ENCODE data around the gene SLC39A9.

SLC39A9 gene

GRCh38 chr14:69366069-69366468, 32.4 kb upstream of the SLC39A9 start:
- Histone ChIP-seq H3K27ac (no peak overlapping the region), H3K9me3 (no peaks in the 10 kb centered on the region), H3K4me3 (no peak overlapping the region), H3K9ac (no peak overlapping the region), H3K4me1 (no peaks in the 10 kb centered on the region; the same call in 1 of the 2 replicates), H3K27me3 (no peaks in the 10 kb centered on the region), H3K36me3 (peaks cover 7% of the 10 kb centered on the region; the same call in 1 of the 2 replicates), H3K4me2 (no peak overlapping the region), H4K20me1 (no peaks in the 10 kb centered on the region)
- TF ChIP-seq Cebpa-rat (IDR thresholded peaks at IDR 0.05): no peak

GRCh38 chr14:69366761-69367160, 31.7 kb upstream of the SLC39A9 start:
- no peaks in the 10 kb centered on the region for H3K9me3 ChIP-seq
- no peak overlapping the region for H3K4me2 ChIP-seq
- H4K20me1 ChIP-seq: no peaks in the 10 kb centered on the region
- H3K9ac ChIP-seq: no peak overlapping the region
- H3K4me1 ChIP-seq: no peaks in the 10 kb centered on the region
- H3K36me3 ChIP-seq: peaks cover 9% of the 10 kb centered on the region; the same call in 1 of the 2 replicates
- no peak overlapping the region for H3K4me3 ChIP-seq
- H3K27ac ChIP-seq: no peak overlapping the region
- TF ChIP-seq Cebpa-rat (IDR thresholded peaks at IDR 0.05): no peak
- no peaks in the 10 kb centered on the region for H3K27me3 ChIP-seq

DNA sequence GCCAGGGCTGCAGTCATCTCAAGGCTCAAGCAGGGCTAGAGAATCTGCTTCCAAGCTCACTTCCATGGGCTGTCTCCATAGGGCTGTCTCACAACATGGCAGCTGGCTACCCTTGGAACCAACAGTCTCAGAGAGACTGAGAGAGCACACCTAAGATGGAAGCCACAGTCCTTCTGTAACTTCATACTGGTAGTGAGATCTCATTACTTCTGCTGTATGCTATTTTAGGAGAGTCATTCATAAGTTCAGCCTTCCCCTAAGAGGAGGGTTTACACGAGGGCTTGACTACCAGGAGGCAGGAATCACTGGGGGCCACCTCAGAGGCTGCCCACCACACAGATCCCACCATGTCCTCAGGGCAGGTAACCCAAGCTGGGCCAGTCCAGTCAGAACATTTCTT, 30.1 kb upstream of the SLC39A9 start:
- H3K9ac ChIP-seq: no peak overlapping the region
- H3K27ac ChIP-seq: no peak overlapping the region
- TF ChIP-seq Cebpa-rat (IDR thresholded peaks at IDR 0.05): no peak
- H3K27me3 ChIP-seq: no peaks in the 10 kb centered on the region
- no peak overlapping the region for H3K4me3 ChIP-seq
- H3K36me3 ChIP-seq: peaks cover 23% of the 10 kb centered on the region
- no peaks in the 10 kb centered on the region for H3K9me3 ChIP-seq
- no peak overlapping the region for H3K4me2 ChIP-seq
- no peaks in the 10 kb centered on the region for H3K4me1 ChIP-seq
- no peaks in the 10 kb centered on the region for H4K20me1 ChIP-seq

GRCh38 chr14:69370061-69370460, 28.4 kb upstream of the SLC39A9 start:
- no peak for TF ChIP-seq Cebpa-rat (IDR thresholded peaks at IDR 0.05)

DNA sequence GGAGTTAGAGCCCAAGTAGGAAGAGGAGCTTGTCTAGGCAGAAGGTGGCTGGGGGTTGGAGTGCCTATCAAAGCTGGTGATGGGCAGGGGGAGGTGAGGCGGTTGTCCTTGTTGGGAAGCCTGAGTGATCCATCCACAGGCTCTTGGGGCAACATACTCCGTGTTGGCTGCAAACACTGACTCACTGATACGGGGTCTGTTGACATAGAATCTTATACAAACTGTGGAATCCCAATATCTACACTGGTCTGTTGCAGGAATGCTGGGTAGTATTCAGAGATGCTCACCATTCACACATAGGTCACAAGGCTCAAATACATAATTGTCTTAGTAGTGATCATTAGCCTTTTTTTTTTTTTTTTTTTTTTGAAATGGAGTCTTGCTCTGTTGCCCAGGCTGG, 26.3 kb upstream of the SLC39A9 start:
- peaks cover 23% of the 10 kb centered on the region for H3K9me3 ChIP-seq
- no peak overlapping the region for H3K4me3 ChIP-seq
- no peak overlapping the region for H3K27ac ChIP-seq
- peaks cover 58% of the 10 kb centered on the region for H3K36me3 ChIP-seq
- no peak overlapping the region for H3K4me2 ChIP-seq
- H3K27me3 ChIP-seq: no peaks in the 10 kb centered on the region
- no peak overlapping the region for H3K9ac ChIP-seq
- TF ChIP-seq Cebpa-rat (IDR thresholded peaks at IDR 0.05): no peak
- H3K4me1 ChIP-seq: no peaks in the 10 kb centered on the region
- peaks cover 6% of the 10 kb centered on the region; the same call in 1 of the 2 replicates for H4K20me1 ChIP-seq

More at GRCh38 chr14:69370061-69370460, 28.4 kb upstream of the SLC39A9 start:
- Histone ChIP-seq H3K4me3 (no peak overlapping the region), H3K9ac (no peak overlapping the region), H4K20me1 (no peaks in the 10 kb centered on the region), H3K9me3 (0 out of 2 replicates have a peak, but pooled peaks cover 2% of the 10 kb centered on the region), H3K27me3 (no peaks in the 10 kb centered on the region), H3K36me3 (peaks cover 37% of the 10 kb centered on the region), H3K27ac (no peak overlapping the region), H3K4me2 (no peak overlapping the region), H3K4me1 (no peaks in the 10 kb centered on the region)

DNA sequence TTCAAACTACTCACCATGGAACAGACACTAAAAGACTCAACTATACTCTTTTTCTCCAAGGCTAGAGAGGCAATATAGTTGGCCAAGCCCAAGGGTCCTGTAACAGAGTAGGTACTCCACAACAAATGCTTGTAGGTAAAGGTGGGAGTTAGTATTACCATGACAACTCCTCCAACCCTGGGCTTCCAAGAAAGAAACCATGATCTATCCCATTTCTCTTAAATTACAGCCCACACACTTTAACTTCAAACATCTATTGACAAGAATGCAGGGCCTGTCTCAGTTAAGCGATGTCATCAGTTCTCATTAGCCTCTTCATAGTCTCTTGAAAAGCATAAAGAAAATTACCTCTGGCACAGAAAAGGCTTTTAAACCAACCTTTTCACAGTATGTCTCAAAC, 25.4 kb upstream of the SLC39A9 start:
- Histone ChIP-seq H3K4me3 (no peak overlapping the region), H3K9ac (no peak overlapping the region)
- no peak for TF ChIP-seq Cebpa-rat (IDR thresholded peaks at IDR 0.05)

DNA sequence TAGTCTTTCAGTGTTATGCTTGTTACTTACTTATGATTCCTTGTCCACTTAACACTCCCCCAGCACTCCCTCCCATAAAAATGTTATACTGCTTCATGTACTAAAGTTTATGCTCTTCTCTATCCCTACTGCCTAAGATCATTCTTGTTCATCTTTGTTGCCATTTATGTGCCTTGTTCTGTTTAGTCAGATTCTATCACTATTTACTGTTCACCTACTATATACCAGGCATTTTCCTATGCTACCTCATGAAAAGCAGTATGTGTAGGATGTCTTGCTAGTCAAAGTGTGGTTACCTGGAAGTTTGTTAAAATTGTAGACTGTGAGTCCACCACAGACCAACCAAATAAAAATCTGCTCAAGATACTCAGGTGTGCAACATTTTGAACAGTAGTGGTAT, 24.3 kb upstream of the SLC39A9 start:
- no peak for TF ChIP-seq Cebpa-rat (IDR thresholded peaks at IDR 0.05)
- peaks cover 79% of the 10 kb centered on the region for H3K36me3 ChIP-seq

More for the DNA sequence above, 25.4 kb upstream of the SLC39A9 start:
- H3K4me1 ChIP-seq: no peaks in the 10 kb centered on the region
- H3K9me3 ChIP-seq: peaks cover 23% of the 10 kb centered on the region
- H3K27ac ChIP-seq: no peak overlapping the region
- H3K27me3 ChIP-seq: no peaks in the 10 kb centered on the region
- no peak overlapping the region for H3K4me2 ChIP-seq
- H4K20me1 ChIP-seq: peaks cover 15% of the 10 kb centered on the region; the same call in 1 of the 2 replicates
- H3K36me3 ChIP-seq: peaks cover 67% of the 10 kb centered on the region

GRCh38 chr14:69375182-69375581, 23.3 kb upstream of the SLC39A9 start:
- no peak overlapping the region for H3K4me2 ChIP-seq

More for the DNA sequence above, 24.3 kb upstream of the SLC39A9 start:
- no peaks in the 10 kb centered on the region for H3K4me1 ChIP-seq
- H3K27ac ChIP-seq: no peak overlapping the region
- H3K4me2 ChIP-seq: no peak overlapping the region
- H3K4me3 ChIP-seq: no peak overlapping the region
- H3K9ac ChIP-seq: no peak overlapping the region
- H3K27me3 ChIP-seq: no peaks in the 10 kb centered on the region
- peaks cover 25% of the 10 kb centered on the region; the same call in 1 of the 2 replicates for H4K20me1 ChIP-seq
- H3K9me3 ChIP-seq: peaks cover 23% of the 10 kb centered on the region

DNA sequence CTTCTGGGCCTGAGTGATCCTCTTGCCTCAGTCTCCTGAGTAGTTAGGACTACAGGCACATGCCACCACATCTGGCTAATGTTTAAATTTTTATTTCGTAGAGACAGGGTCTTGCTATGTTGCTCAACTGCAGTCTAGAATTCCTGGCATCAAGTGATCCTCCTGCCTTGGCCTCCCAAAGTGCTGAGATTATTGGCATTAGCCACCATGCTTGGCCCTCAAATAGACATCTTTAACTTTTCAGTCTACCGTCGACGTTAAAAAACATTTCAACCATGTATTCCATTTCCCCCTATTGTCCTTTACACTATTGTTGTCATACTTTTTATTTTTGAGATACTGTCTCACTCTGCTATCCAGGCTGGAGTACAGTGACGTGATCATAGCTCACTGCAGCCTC, 22.8 kb upstream of the SLC39A9 start:
- Histone ChIP-seq H3K4me1 (no peaks in the 10 kb centered on the region), H3K36me3 (peaks cover 86% of the 10 kb centered on the region)
- TF ChIP-seq Cebpa-rat (IDR thresholded peaks at IDR 0.05): no peak

More at GRCh38 chr14:69375182-69375581, 23.3 kb upstream of the SLC39A9 start:
- H3K4me3 ChIP-seq: no peak overlapping the region
- peaks cover 34% of the 10 kb centered on the region for H4K20me1 ChIP-seq
- H3K9me3 ChIP-seq: peaks cover 23% of the 10 kb centered on the region
- peaks cover 81% of the 10 kb centered on the region for H3K36me3 ChIP-seq
- no peaks in the 10 kb centered on the region for H3K27me3 ChIP-seq
- no peak overlapping the region for H3K27ac ChIP-seq
- no peaks in the 10 kb centered on the region for H3K4me1 ChIP-seq
- TF ChIP-seq Cebpa-rat (IDR thresholded peaks at IDR 0.05): no peak
- no peak overlapping the region for H3K9ac ChIP-seq

GRCh38 chr14:69376439-69376838, 22.1 kb upstream of the SLC39A9 start:
- no peaks in the 10 kb centered on the region for H3K4me1 ChIP-seq
- peaks cover 23% of the 10 kb centered on the region for H3K9me3 ChIP-seq
- H3K4me3 ChIP-seq: no peak overlapping the region
- no peak for TF ChIP-seq Cebpa-rat (IDR thresholded peaks at IDR 0.05)
- H3K27ac ChIP-seq: no peak overlapping the region
- H3K9ac ChIP-seq: no peak overlapping the region
- H4K20me1 ChIP-seq: peaks cover 47% of the 10 kb centered on the region
- H3K36me3 ChIP-seq: peaks cover 94% of the 10 kb centered on the region
- no peak overlapping the region for H3K4me2 ChIP-seq
- no peaks in the 10 kb centered on the region for H3K27me3 ChIP-seq

More for the DNA sequence above, 22.8 kb upstream of the SLC39A9 start:
- no peaks in the 10 kb centered on the region for H3K27me3 ChIP-seq
- no peak overlapping the region for H3K27ac ChIP-seq
- H3K9ac ChIP-seq: no peak overlapping the region
- peaks cover 23% of the 10 kb centered on the region for H3K9me3 ChIP-seq
- no peak overlapping the region for H3K4me3 ChIP-seq
- peaks cover 40% of the 10 kb centered on the region for H4K20me1 ChIP-seq
- H3K4me2 ChIP-seq: no peak overlapping the region

DNA sequence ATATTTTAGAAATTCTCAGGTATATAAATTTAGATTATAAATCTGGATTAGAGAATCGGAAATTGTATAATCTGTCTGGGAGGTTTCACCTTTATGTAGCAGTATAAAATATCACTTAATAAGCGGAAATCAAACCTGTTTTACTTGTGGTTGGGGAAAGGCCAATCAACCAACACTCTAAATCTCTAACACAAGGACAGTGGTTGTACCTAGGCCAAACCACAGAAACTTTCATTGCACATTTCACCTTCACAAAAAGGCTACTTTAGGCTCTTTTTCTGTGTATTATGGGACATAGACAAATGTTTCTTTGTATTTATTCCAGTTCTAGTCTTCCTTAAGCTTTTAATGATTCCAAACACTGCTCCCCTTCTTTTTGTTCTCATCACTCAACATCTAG, 20.2 kb upstream of the SLC39A9 start:
- no peaks in the 10 kb centered on the region for H3K27me3 ChIP-seq
- H3K4me1 ChIP-seq: no peaks in the 10 kb centered on the region
- H3K9ac ChIP-seq: no peak overlapping the region
- peaks cover 96% of the 10 kb centered on the region for H3K36me3 ChIP-seq
- H3K4me3 ChIP-seq: no peak overlapping the region
- H4K20me1 ChIP-seq: peaks cover 65% of the 10 kb centered on the region
- no peak overlapping the region for H3K27ac ChIP-seq
- peaks cover 23% of the 10 kb centered on the region for H3K9me3 ChIP-seq
- TF ChIP-seq Cebpa-rat (IDR thresholded peaks at IDR 0.05): no peak
- H3K4me2 ChIP-seq: no peak overlapping the region
